Vagina (tissue), 2 donors: Measurements from ENCODE around the gene GPR35.

ENCODE experiments used
- CTCF ChIP-seq, 3 experiments: fragments of 450-650 bp in 2 of 3; fragments of 200-600 bp in 1 of 3; sonication (generic) in 1 of 3; IDR thresholded peaks; one replicate each; pipeline ENCODE4 v1.5.1; 2017 to 2019; ENCODE audit warnings: antibody characterized with exemption in 3 of 3, mild to moderate bottlenecking in 2 of 3, moderate library complexity in 2 of 3
- POLR2A ChIP-seq, 2 donors: fragments of 450-650 bp; IDR thresholded peaks; one replicate each; pipeline ENCODE4 v1.6.1; 2017; ENCODE audit warnings: antibody characterized with exemption in 2 of 2, mild to moderate bottlenecking in 2 of 2, moderate library complexity in 2 of 2
- POLR2AphosphoS5 ChIP-seq, 2 donors: sonication (generic); formaldehyde crosslinking; IDR thresholded peaks; one replicate each; pipeline ENCODE4 v1.9.0; 2017; ENCODE audit warnings: antibody characterized with exemption in 2 of 2, mild to moderate bottlenecking in 2 of 2, low read depth in 1 of 2; ENCODE audit not compliant: insufficient read depth in 1 of 2

GRCh38 chr2:240649331-240649730, 24.1 kb downstream of the GPR35 start:
- no peak for TF ChIP-seq CTCF (IDR thresholded peaks at IDR 0.05)
- TF ChIP-seq POLR2AphosphoS5 (IDR thresholded peaks at IDR 0.05; ENCODE audit: insufficient read depth in 1 of 2, low read depth in 1 of 2): no peak
- TF ChIP-seq POLR2A (IDR thresholded peaks at IDR 0.05): no peak
